ENCODE measurements around the gene CCL27.
A peak's percentile ranks its signal among the peaks of the same experiment; 100 is the strongest.

CCL27 gene

GRCh38 chr9:34685591-34685990, 23.1 kb upstream of the CCL27 start:
- DNase-seq (ENCODE audit: low read depth), result no peak
- TF ChIP-seq CTCF (IDR thresholded peaks at IDR 0.05; ENCODE audit: control insufficient read depth, extremely low read depth, insufficient read depth), result no peak

GRCh38 chr9:34684816-34685215, 22.4 kb upstream of the CCL27 start:
- H3K4me3 ChIP-seq (ENCODE audit: low read depth, low read length), result no peak overlapping the region
- no peak for TF ChIP-seq CTCF (IDR thresholded peaks at IDR 0.05; ENCODE audit: control insufficient read depth, extremely low read depth, insufficient read depth)
- DNase-seq (ENCODE audit: low read depth), result no peak

More at GRCh38 chr9:34685591-34685990, 23.1 kb upstream of the CCL27 start:
- no peak overlapping the region for H3K4me3 ChIP-seq (ENCODE audit: low read depth, low read length)

- TF ChIP-seq CTCF (IDR thresholded peaks at IDR 0.05; ENCODE audit: control insufficient read depth, extremely low read depth, insufficient read depth), result no peak
- no peak overlapping the region for H3K4me3 ChIP-seq (ENCODE audit: low read depth, low read length)
- no peak for DNase-seq (ENCODE audit: low read depth)
Observed at GRCh38 chr9:34684145-34684544, 21.7 kb upstream of the CCL27 start.

GRCh38 chr9:34675869-34676268, 13.4 kb upstream of the CCL27 start:
- no peak for TF ChIP-seq CTCF (IDR thresholded peaks at IDR 0.05; ENCODE audit: control insufficient read depth, extremely low read depth, insufficient read depth)
- H3K4me3 ChIP-seq (ENCODE audit: low read depth, low read length), result no peak overlapping the region
- no peak for DNase-seq (ENCODE audit: low read depth)

- no peak overlapping the region for H3K4me3 ChIP-seq (ENCODE audit: low read depth, low read length)
- no peak for DNase-seq (ENCODE audit: low read depth)
- peak; percentile 83 for TF ChIP-seq CTCF (IDR thresholded peaks at IDR 0.05; ENCODE audit: control insufficient read depth, extremely low read depth, insufficient read depth)
Observed at GRCh38 chr9:34675048-34675714, 12.7 kb upstream of the CCL27 start.

GRCh38 chr9:34674440-34674839, 12.0 kb upstream of the CCL27 start:
- no peak for TF ChIP-seq CTCF (IDR thresholded peaks at IDR 0.05; ENCODE audit: control insufficient read depth, extremely low read depth, insufficient read depth)
- DNase-seq (ENCODE audit: low read depth), result peak; percentile 53
- no peak overlapping the region for H3K4me3 ChIP-seq (ENCODE audit: low read depth, low read length)

GRCh38 chr9:34671307-34671706, 8.8 kb upstream of the CCL27 start:
- no peak overlapping the region for H3K4me3 ChIP-seq (ENCODE audit: low read depth, low read length)
- no peak for DNase-seq (ENCODE audit: low read depth)
- no peak for TF ChIP-seq CTCF (IDR thresholded peaks at IDR 0.05; ENCODE audit: control insufficient read depth, extremely low read depth, insufficient read depth)

Data from LNCaP clone FGC (cell line).